HG03025 (cell line): ENCODE data around the gene CBLB.
A peak's percentile ranks its signal among the peaks of the same experiment; 100 is the strongest.

ENCODE experiments used
- ATAC-seq: cut with Tn5 transposase; IDR thresholded peaks from one replicate; pipeline ENCODE4 v1.9.1; 2021; ENCODE audit warnings: mild to moderate bottlenecking, moderate library complexity; ENCODE audit not compliant: unreplicated experiment, low FRiP score

Gene CBLB

DNA sequence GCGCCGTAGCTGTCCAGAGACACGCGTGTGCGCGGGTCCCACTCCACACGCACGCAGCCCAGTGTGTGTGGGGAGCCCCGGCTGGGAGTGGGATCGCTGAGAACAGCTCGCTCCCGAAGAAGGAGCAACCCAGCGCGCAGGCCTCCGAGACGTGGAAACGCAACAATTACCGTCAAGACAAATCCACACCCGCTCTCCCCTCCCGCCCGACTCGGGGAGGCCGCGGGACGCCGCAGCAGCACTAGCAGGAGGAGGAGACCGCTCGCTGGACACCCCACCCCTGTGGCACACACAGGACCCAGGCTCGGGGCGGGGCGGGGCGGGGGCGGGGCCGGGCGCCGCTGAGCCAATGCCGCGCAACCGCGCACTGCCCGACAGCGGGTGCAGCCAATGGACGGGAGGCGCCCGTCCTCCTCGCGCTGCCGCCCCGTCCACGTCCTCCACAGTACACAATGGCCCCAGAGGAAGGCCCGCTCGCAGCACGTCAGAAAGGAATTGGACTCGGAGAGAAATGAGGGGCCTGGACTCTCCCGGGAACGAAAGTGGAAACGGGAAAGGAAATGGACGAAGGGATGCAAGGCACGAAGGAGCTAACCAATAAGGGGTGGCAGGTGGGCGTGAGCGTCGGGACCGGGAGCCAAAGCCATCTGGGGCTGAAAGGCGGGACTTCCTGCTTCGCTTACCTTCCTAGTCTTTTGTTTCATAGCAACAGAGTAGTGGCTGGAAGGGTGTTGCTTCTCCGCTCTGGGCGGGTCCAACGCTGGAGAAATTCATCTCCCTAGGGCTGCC, at the start of gene CBLB:
Gene CBLB (minus strand): TSS at position 271 of the 789 bp plus-strand sequence. CDS start 1,435 bp downstream, outside the sequence.
- ATAC-seq, result peak; percentile 87

DNA sequence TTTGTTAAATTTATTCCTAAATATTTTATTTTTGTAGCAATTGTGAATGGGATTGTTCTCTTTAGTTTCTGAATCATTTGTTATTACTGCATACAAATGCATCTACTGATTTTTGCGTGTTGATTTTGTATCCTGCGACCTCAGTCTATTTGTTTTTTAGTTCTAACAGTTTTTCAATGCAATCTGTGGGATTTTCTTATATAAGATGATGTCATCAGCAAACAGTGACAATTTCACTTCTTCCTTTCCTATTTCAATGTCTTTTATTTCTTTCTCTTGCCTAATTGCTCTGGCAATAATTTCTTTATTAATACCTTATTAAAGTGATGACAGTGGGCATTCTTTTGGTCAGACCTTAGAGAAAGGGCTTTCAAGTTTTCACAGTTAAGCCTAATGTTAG, 48.0 kb upstream of the CBLB start:
- no peak for ATAC-seq

DNA sequence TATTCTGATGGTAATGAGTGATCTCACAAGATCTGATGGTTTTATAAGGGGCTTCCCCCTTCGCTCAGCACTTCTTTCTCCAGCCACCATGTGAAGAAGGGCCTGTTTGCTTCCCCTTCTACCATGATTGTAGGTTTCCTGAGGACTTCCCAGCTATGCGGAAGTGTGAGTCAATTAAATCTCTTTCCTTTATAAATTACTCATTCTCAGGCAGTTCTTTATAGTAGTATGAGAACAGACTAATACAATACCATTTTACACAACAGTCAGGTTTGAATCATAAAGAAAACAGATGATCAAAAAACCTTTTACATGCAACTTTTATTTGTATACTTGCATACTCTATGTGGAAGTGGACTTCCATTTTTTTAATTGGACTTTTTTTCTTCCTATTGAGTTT, 46.7 kb upstream of the CBLB start:
- no peak for ATAC-seq

DNA sequence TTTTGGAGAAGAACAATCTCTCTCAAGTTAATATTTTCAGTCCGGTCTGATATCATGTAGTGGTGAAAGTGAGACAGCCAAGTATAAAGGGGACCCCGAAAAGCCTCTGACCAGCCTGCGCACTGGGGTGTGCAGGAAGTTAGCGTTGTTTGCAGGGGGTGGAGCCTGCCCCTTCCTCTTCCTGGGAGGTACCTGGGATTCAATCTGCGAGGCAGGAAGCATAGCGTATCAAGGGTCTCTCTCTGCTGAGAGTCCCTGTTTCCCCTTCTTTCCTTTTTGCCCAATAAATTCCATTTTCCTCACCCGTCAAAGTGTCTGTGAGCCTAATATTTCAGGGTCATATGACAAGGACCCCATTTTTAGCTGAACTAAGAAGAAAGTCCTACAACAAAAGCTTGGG, 44.8 kb upstream of the CBLB start:
- ATAC-seq, result no peak

DNA sequence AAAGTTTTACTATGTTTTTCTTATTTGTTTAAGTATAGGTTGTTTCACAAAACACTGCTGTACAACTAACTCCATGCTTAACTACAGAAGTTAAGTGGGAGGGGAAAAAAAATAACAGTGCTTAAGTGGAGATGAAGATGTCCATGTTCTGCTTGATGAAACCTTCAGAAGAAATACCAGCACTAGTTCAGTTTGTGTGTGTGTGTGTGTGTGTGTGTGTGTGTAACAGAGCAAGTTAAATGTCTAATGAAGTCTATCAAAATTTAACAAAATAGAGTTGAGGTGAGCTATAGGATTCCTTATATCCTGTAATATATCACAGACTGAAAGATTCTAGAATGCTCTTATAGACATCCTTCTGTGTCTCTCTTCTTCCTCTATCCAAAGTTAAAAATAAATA, 44.1 kb upstream of the CBLB start:
- no peak for ATAC-seq

DNA sequence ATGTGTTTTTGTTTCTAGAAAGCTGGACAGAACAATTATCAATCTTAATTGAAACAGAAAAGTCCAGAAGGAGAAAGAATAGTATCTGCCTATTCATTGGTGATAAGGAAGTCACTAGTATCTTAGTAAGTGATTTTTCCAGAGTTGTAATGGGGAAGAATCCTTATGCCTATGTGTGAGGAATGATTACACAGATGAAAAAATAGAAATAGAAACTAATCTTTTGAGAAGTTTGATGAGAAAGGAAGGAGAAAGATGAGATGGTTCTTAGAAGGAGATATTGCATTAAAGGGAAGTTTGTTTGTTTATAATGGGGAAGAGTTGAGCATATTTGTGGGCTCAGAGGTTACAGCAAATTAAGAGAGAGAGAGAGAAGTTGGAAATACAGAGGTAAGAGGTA, 42.7 kb upstream of the CBLB start:
- ATAC-seq, result no peak

DNA sequence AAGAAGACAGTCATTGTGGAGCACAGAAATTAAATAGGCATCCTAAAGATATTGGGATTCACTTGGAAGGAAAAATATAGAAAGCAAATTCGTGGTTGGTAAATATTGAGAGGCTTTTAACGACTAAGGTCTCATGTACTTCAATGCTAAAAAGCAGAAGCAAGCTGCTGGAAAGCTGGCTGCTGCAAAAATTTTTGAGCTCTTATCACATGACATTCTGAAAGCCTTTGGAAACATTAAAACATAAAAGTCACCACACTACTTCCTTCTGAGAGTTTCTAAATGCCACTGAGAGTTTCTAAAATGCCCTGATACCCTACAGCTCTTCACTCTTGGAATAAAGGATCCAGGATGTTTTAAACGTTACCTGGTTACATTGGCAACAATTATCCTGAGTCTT, 39.0 kb upstream of the CBLB start:
- peak; percentile 67 for ATAC-seq

DNA sequence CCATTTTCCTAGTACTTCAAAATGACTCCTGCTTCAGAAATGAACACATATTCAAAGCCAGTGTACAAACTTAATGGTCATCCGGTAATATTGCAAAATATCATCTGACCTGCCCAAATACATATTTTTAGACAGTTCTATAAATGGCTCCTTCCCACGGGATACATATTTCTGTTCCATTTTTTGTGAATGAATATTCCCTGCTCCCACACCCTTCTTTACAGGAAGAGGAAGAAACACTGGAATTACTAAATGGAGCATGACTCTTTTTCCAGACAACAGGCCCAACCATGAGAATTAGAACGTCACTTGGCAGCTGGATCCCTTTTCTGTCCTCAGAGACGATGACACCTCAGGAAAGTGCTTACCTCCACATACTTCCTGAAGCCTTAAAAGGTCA, 38.0 kb upstream of the CBLB start:
- no peak for ATAC-seq

DNA sequence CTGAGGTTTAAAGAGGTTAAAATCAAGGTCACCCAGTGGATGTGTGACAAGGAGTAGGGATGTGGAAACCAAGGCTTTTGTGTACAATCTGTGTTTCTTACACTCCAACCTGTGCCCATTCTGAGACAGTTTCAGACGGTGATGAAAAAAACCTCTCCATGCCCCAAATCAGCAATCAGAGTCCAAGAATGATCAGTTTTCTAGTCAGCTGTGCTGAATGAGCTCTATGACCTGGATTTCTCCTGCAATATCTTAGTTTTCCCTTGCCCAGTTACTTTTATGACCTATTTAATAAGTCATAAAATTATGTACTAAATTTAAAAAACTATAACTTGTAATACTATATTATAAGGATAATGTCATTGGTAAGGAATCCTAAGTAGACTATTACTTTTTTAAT, 37.5 kb upstream of the CBLB start:
- ATAC-seq, result no peak

DNA sequence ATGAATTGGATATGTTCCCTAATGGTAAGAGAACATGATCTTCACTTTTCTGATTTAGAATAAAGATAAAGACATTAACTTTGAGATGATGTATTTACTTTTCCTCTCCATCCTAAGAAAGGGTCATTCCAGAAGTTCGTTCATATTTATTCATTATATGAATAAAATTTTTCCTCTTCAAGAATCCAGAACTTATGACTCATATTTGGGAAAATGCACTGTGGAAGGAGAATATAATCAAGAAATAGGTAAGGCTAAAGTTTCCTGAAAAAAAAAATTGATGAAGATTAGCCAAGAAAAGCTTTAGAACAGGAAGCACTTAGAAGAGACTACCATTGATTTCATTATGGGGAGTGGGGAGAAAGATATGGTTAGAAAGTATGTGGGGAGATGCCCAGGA, 36.5 kb upstream of the CBLB start:
- ATAC-seq, result no peak

DNA sequence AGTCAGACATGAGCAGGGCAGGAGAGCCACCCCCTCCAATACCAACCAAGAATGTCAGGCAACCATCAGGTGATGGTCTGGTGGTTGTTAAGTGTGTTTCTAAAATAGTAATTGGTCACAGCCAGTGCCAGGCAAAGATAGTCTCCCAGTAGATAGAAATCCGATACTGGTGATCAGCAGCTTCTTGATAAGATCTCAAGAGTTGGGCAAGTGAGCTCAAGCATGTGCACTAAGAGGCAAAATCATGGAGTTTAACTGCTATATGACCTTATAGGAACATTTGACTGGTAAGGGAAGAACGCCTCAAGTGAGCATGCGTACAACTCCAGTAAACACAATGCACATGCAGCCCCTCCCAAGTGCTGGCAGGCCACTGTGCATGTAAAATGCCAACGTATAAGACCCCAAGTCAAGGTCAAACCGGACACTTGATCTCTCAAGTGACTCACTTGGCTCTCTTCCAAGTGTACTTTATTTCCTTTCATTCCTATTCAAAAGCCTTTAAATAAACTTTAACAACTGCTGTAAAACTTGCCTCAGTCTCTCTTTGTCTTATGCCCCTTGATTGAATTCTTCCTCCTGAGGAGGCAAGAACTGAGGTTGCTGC, 36.0 kb upstream of the CBLB start:
- ATAC-seq, result no peak

DNA sequence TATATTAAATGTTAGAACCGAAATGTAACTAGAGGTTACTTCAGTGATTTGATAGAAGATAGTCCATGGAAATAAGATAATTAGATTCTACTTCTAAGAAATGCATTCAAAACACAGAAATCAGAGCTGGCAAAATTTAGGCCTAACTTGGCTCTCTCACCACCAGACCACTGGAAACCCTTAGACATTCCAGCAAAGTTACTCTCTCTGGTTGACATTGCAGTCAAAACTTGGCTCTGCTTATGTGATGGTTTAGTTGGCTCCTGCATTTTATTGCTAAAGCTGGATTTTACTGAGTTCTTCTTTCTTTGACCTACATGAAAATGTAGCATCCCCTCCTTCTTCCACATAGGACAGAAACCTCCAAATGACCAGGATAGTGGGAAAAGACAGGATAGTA, 35.4 kb upstream of the CBLB start:
- no peak for ATAC-seq

DNA sequence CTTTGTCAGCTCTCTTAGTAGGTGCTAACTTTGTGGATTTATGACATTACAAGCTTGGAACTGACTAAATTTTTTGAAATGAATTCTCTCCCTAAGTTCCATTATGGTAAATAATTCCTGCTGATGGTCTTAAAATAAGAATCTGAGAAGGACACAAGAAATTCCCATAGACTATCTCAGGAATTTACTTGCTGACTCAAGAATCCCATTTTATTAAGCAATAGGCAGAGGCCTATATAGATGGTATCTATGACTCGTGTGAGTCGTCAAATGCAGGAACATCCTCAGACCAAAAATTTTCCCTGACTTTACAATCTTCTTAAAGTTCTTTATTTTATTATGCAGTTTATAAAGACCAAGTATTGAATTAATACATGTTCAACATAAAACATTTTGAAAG, 30.7 kb upstream of the CBLB start:
- no peak for ATAC-seq

DNA sequence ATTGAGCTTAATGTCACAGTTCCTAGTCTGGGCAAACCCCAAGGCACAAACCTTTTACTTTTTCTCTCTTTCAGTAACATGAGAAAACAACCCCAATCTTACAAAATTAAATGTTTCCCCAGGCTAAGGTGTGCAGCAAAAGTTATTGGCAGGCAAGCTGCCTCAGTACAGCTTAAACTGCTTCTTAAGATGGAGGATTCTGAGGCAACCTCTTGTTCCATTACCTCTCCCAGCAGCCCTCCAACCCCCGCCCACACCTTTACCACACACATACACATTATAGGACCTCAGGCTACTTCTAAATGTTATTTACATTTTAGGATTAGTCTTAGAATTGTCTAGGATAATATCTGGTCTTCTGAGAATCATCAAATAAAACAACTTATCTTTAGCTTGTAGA, 22.3 kb upstream of the CBLB start:
- ATAC-seq, result no peak

DNA sequence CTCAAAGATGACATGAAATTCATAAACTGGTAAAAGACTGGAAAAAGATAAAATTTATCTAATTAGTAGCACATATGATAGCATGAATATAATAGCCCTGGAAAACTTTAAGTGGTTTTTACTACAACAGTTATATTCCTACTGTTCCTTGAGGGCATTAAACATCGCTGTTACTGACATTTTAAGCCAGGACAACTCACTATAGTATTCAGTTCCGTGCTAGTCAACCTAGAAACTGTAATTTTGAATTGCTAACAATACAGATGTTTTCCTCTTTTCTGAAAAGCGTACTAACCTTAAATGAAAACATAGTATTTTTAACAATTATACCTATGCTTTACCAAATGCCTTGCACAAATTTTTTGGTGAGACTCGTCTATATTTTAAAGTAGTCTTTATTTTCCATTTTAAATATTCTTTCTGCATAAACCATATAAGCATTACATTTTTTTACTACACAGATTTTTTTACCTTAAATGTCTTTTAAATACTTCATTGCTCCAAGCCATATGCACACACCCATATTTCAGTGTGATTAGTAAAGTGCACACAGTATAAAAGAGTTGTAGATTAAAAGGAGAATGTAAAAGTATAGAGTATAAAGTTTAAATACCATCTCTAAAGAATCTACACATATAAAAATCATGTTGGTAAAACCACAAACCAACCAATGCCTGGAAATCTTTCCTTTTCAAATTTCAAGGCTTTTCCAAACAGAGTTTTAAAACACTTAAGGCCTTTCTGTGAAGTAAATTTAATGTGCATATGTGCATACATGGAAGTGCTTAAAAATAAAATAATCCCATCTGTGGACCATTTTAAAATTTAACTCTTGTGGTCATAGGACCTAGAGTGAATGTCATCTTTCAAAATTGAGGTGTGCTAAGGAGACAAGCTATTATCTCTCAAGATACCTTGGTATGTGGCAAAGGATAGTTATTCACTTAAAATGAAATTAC, 20.1 kb upstream of the CBLB start:
- ATAC-seq, result no peak

DNA sequence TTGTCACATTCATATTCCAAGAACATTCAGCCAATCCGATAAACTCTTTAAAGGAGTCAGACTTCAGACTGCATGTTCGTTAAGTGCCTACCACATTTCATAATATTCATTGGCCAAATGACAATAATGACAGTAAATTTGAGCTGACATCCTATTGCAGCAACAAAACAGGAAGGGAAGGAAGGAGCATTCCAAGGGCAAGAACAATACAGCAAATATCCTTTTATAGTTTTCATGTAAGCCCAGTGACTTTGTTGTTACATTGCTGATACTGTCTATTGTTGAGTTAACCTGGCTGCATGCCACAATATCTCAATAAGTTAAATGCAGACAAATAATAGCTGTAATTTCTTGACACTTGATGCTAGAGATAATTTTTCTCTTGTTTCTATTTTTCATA, 16.4 kb upstream of the CBLB start:
- no peak for ATAC-seq

DNA sequence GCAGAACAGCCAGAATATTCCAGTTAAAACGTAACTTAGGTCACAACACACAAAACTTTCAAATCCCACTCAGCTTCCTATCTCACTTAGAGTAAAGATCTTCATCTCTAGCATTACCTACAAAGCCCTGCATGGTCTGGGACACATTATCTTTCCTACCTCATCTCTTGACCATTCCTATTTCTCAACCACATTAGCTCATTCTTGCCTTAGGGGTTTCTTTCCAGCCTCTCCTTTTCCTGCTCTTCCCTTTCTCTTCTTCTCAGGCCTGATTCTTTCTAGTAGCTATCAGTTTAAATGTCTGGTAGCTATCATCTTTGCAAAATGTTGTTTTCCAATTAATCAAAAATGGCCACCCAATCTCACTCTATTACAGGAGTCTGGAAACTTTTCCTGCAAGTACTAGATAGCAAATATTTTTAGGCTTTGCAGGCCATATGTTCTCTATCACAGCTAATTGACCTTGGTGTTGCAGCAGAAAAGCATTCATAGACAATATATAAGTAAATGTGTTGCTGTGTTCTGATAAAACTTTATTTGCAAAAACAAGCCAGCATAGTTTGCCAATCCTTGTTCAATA, 15.1 kb upstream of the CBLB start:
- ATAC-seq, result no peak

DNA sequence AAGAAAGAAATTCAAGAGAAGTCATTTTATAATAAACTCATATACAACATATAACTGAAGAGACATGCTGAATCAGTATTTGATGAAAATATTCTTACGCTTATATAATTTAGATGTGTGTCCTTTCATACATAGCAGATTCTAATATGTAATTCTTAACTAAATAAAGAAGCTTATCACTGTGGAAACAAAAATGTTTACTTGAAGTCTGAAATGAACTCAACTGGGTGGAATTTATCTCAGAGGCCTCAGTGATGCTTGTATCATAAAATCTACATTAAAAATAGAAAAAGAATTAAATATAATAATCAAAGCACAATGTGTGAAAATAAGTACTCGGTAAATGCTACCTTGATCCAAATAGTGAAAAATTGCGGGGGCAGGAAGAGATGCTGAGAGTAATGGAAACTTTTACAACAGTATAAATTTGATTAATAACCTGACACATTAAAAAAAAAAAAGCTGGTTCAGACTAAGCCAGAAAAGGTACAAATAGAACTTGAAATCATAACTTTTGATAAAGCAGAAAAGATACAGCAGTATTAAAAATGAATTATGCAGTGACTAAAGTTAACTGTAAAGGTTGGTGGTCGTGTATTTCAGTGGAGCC, 12.0 kb upstream of the CBLB start:
- no peak for ATAC-seq

DNA sequence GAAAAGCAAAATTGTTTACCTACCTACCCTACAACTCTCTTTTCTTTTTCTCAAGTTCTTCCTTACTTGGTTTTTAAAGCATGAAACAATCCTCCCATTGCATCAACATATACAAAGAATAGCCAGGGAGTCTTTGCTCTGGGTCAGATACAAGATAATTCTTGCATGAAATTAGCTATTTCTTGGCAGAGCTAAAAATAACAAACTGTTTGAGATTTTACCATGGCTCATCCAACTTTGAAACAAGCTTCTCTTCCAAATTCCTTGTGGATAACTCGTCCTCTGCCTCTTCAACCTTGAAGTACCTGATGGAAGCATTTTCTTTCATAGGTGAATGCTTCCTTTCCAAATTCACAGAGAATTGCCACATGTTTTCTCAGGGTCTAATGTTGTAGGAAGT, 9.2 kb upstream of the CBLB start:
- ATAC-seq, result no peak

DNA sequence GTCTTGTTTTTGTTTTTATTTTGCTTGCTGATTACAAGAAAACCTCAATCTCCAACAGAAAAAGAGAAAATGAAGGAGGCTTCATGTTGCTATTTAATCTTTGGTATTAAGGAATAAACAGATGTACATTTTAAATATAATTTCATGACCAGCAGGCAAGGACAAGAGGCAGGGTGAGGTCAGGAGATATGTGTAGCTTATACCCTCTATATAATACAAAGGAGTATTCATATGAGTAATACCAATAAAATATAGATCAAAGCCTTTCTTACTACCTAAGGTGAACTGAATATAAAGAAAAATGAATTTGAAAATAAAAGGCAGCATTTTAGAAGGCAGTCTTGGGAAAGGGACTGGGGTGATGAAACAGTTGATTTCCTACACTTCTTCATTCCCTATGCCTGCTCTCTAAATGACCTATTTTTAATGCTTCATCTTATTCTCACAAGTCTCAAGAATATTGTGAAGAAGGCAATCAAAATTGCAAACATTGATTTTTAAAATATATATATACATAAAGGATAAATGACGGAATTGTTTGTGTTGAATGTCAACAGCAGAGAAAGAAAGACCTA, 8.6 kb upstream of the CBLB start:
- ATAC-seq, result no peak
